ENCODE measurements around the gene SHC2.

The SHC2 gene

DNA sequence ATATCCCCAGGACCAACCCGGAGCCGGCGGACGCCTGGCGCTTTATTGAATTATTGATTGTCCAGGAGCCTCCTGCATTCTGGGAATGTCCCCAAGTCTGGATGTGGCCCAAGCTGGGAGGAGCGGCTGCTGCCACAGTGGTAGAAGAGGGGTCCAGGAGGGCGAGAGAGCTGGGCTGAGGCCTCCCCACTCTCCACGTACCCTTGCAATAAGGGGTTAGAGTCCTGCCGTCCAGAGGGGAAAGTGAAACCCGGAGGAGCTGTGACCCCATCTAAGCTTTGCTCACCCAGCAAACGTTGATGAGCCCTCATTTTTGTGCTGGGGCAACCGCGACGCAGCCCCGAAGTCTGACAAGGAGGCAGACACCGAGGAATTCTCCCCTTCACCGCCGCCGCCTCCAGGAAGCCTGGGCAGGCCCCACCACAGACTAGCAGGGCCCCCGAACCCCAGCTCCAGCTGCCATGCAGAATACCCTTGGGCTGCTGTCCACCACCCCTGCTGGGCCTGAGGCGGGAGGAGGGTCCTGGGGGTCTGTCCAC, 50.5 kb downstream of the SHC2 start:
- DNase-seq (ENCODE audit: low read depth), result no peak
- TF ChIP-seq, protein P1, sequence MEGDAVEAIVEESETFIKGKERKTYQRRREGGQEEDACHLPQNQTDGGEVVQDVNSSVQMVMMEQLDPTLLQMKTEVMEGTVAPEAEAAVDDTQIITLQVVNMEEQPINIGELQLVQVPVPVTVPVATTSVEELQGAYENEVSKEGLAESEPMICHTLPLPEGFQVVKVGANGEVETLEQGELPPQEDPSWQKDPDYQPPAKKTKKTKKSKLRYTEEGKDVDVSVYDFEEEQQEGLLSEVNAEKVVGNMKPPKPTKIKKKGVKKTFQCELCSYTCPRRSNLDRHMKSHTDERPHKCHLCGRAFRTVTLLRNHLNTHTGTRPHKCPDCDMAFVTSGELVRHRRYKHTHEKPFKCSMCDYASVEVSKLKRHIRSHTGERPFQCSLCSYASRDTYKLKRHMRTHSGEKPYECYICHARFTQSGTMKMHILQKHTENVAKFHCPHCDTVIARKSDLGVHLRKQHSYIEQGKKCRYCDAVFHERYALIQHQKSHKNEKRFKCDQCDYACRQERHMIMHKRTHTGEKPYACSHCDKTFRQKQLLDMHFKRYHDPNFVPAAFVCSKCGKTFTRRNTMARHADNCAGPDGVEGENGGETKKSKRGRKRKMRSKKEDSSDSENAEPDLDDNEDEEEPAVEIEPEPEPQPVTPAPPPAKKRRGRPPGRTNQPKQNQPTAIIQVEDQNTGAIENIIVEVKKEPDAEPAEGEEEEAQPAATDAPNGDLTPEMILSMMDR (IDR thresholded peaks at IDR 0.05; ENCODE audit: insufficient read depth, low read depth, low read length, missing control alignments), result no peak
- no peak overlapping the region for H3K4me3 ChIP-seq (ENCODE audit: low read depth, low read length)

DNA sequence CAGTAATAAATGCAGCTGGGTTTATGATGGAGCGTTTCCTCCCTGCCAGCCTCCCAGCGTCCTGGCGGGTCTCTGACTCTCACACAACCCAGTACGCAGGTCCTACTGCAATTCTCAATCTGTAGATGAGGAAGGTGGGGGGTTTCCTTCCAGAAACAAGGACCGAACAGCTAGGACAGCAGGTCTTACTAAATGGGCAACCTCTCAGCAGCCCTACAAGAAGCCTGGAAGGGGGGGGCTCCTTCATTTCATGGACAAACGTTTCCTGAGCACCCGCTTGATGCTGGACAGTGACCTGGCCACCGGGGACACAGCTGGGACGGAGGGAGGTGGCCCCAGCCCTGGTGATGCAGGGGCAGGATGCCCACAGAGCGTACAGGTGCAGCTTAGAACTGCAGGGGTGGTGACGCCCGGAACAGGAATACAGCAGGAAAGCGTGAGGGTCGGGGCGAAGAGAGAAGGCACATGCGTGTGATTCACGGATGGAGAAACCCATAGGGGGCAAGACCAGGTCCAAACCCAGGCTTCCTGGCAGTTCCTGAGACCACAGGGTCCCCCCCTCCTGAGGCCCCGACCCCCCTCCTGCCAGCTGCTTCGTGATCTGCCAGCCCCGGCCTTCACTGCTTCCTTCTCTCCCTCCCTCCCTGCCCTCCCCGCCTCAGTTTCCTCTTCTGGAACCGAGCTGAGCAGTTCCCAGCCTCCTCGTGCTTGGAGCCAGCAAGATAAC, 51.2 kb downstream of the SHC2 start:
- TF ChIP-seq, protein P1 (IDR thresholded peaks at IDR 0.05; ENCODE audit: insufficient read depth, low read depth, low read length, missing control alignments), result no peak
- no peak overlapping the region for H3K4me3 ChIP-seq (ENCODE audit: low read depth, low read length)
- DNase-seq (ENCODE audit: low read depth), result no peak

DNA sequence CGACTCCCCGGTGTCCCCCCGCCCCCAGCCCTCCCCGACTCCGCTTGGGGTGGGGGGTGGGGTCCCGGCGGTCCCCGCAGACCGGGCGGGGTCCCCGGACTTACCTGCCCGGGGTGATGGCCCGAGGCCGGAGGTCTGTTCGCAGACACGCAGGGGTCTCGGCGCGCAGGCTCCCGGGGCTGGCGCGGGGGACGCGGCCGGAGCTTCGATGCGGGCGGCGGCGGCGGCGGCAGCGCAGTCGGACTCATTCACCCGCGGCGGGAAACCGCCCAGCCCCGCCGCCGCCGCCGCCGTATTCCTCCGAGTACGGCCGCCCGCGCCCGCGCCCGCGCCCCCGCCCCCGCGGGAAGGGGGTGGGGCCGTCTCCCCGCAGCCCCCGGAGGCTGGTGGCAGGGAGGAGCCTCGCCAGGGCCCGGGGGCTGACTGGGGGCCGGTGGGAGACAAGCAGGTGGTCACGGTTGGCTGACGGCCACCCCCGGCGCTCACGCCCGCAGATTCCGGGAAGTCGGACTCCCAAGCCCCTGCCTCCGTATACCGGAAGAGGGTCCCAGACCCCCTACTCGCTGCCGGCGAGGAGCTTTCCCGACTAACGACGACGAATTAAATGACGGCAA, 51.8 kb downstream of the SHC2 start, which contains the start of gene C2CD4C:
C2CD4C (minus strand) TSS at position 246 of the 614 bp plus-strand sequence. CDS start 786 bp downstream, outside the sequence.
- TF ChIP-seq, protein P1 (IDR thresholded peaks at IDR 0.05; ENCODE audit: insufficient read depth, low read depth, low read length, missing control alignments), result no peak
- H3K4me3 ChIP-seq (ENCODE audit: low read depth, low read length), result no peak within 1 kb of the TSS
- no peak for DNase-seq (ENCODE audit: low read depth)

- TF ChIP-seq, protein P1 (IDR thresholded peaks at IDR 0.05; ENCODE audit: insufficient read depth, low read depth, low read length, missing control alignments), result no peak
These were observed 52.4 kb downstream of the SHC2 start for GRCh38 chr19:408441-408901.

GRCh38 chr19:407511-408440, 53.1 kb downstream of the SHC2 start:
- TF ChIP-seq, protein P1 (IDR thresholded peaks at IDR 0.05; ENCODE audit: insufficient read depth, low read depth, low read length, missing control alignments), result no peak
- no peak overlapping the region for H3K4me3 ChIP-seq (ENCODE audit: low read depth, low read length)
- DNase-seq (ENCODE audit: low read depth), result no peak

More at GRCh38 chr19:408441-408901, 52.4 kb downstream of the SHC2 start:
- DNase-seq (ENCODE audit: low read depth), result no peak
- H3K4me3 ChIP-seq (ENCODE audit: low read depth, low read length), result no peak overlapping the region

DNA sequence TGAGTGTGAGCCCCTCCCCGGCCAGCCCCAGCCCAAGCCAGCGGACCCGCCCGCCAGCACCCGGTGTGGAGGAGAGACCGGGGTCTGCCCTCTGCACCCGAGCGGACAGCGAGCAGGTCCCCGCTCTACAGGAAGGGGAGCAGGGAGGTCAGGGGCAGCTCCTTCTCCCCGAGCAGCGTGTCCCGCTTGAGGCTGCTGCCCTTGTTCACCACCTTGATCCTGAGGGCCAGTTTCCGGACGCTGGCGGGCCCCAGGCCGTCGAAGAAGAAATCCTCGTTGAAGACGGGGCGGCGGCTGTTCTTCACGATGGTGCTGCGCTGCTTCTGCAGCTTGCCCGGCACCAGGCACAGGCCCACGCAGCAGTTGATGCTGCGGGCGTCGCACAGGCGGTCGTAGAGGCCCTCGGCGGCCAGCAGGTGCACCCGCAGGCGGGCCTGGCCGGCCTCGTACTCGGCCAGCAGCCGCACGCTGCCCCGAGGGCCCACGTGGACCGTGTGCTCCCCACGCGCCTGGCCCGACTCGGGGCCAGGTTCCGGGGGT, 53.8 kb downstream of the SHC2 start:
- no peak overlapping the region for H3K4me3 ChIP-seq (ENCODE audit: low read depth, low read length)
- TF ChIP-seq, protein P1 (IDR thresholded peaks at IDR 0.05; ENCODE audit: insufficient read depth, low read depth, low read length, missing control alignments), result no peak
- DNase-seq (ENCODE audit: low read depth), result no peak

Data from GM12865 (cell line).